ENCODE measurements around the gene ITGB2.

Gene ITGB2

GRCh38 chr21:44947111-44947929, 26.6 kb upstream of the ITGB2 start:
- Histone ChIP-seq H3K9ac (ENCODE audit: low read depth, low read length) (no peak overlapping the region), H3K9me3 (ENCODE audit: control insufficient read depth, insufficient read depth, low read length) (no peaks in the 10 kb centered on the region), H3K27ac (ENCODE audit: low read depth, low read length) (no peak overlapping the region), H3K4me1 (ENCODE audit: control insufficient read depth, insufficient read depth, low read length) (peaks cover 6% of the 10 kb centered on the region; the same call in 1 of the 2 replicates), H3K4me3 (ENCODE audit: low read depth, low read length) (no peak overlapping the region), H3K27me3 (ENCODE audit: control insufficient read depth, insufficient read depth, low read length) (no peaks in the 10 kb centered on the region), H3K36me3 (ENCODE audit: control insufficient read depth, insufficient read depth, low read length) (peaks cover 65% of the 10 kb centered on the region)

- Histone ChIP-seq H3K27ac (ENCODE audit: low read depth, low read length) (no peak overlapping the region), H3K9me3 (ENCODE audit: control insufficient read depth, insufficient read depth, low read length) (no peaks in the 10 kb centered on the region), H3K27me3 (ENCODE audit: control insufficient read depth, insufficient read depth, low read length) (no peaks in the 10 kb centered on the region), H3K4me3 (ENCODE audit: low read depth, low read length) (no peak overlapping the region), H3K36me3 (ENCODE audit: control insufficient read depth, insufficient read depth, low read length) (peaks cover 68% of the 10 kb centered on the region), H3K4me1 (ENCODE audit: control insufficient read depth, insufficient read depth, low read length) (peaks cover 6% of the 10 kb centered on the region; the same call in 1 of the 2 replicates), H3K9ac (ENCODE audit: low read depth, low read length) (no peak overlapping the region)
Measured at GRCh38 chr21:44946254-44947041, 25.7 kb upstream of the ITGB2 start.

DNA sequence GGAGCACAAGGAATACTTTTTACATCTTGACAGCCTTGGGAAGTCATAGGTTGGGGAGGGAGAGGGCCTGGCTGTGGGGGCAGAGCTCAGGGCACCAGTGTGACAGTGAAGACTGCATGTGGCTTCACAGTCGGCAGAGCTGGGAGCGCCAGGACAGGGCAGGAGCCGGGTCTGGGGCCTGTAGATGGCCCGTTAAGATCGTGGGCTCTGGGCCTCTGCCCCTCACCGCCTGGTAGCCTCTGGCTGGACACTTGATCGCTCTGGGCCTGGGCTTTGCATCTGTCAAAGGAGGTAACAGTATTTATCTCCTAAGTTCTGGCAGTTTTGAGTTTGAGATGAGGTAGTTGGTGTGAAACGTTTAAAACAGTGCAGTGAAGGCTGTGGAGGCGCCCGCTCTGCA, 23.9 kb upstream of the ITGB2 start:
- Histone ChIP-seq H3K36me3 (ENCODE audit: control insufficient read depth, insufficient read depth, low read length) (peaks cover 56% of the 10 kb centered on the region), H3K27me3 (ENCODE audit: control insufficient read depth, insufficient read depth, low read length) (no peaks in the 10 kb centered on the region), H3K4me1 (ENCODE audit: control insufficient read depth, insufficient read depth, low read length) (peaks cover 7% of the 10 kb centered on the region; the same call in 1 of the 2 replicates), H3K4me3 (ENCODE audit: low read depth, low read length) (no peak overlapping the region), H3K9ac (ENCODE audit: low read depth, low read length) (no peak overlapping the region), H3K9me3 (ENCODE audit: control insufficient read depth, insufficient read depth, low read length) (no peaks in the 10 kb centered on the region), H3K27ac (ENCODE audit: low read depth, low read length) (no peak overlapping the region)

GRCh38 chr21:44943686-44944550, 23.2 kb upstream of the ITGB2 start:
- H3K9me3 ChIP-seq (ENCODE audit: control insufficient read depth, insufficient read depth, low read length): no peaks in the 10 kb centered on the region
- peaks cover 6% of the 10 kb centered on the region; the same call in 1 of the 2 replicates for H3K4me1 ChIP-seq (ENCODE audit: control insufficient read depth, insufficient read depth, low read length)
- H3K9ac ChIP-seq (ENCODE audit: low read depth, low read length): no peak overlapping the region
- no peak overlapping the region for H3K27ac ChIP-seq (ENCODE audit: low read depth, low read length)
- H3K27me3 ChIP-seq (ENCODE audit: control insufficient read depth, insufficient read depth, low read length): no peaks in the 10 kb centered on the region
- H3K4me3 ChIP-seq (ENCODE audit: low read depth, low read length): no peak overlapping the region
- peaks cover 56% of the 10 kb centered on the region for H3K36me3 ChIP-seq (ENCODE audit: control insufficient read depth, insufficient read depth, low read length)

DNA sequence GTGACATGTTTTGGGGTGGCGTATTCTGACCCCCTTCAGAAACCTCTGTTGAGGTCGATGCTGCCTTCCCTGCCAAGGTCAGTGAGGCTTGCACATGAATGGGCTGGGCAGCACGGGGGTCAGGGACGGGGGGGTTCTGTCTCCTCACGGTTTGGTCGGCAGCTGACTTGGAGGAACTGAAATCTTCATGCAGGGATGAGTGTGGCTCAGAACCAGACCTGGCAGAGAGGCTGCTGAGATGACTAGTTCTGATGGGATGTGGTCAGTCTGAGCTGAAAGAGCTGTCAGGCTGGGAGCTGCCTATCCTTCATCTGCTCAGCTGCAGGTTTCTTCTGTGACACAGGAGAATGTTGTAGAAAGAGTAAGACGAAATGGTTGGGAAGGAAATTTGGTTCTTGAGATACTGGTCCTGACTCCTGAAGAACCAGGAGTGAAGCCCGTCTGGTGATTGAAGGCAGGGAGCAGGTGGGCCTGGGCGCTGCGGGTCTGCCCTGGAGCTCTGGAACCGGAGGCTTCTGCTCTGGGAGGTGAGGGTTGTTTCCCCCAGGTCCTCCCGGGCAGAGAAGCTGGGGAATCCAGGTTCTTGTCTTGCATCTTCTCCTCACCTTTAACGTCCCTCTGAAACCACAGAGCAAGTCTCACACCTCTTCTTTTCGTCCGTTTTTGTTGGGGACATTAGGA, 22.4 kb upstream of the ITGB2 start:
- no peak overlapping the region for H3K27ac ChIP-seq (ENCODE audit: low read depth, low read length)
- no peaks in the 10 kb centered on the region for H3K9me3 ChIP-seq (ENCODE audit: control insufficient read depth, insufficient read depth, low read length)
- H3K27me3 ChIP-seq (ENCODE audit: control insufficient read depth, insufficient read depth, low read length): no peaks in the 10 kb centered on the region
- H3K36me3 ChIP-seq (ENCODE audit: control insufficient read depth, insufficient read depth, low read length): peaks cover 58% of the 10 kb centered on the region
- no peak overlapping the region for H3K9ac ChIP-seq (ENCODE audit: low read depth, low read length)
- H3K4me3 ChIP-seq (ENCODE audit: low read depth, low read length): no peak overlapping the region
- peaks cover 6% of the 10 kb centered on the region; the same call in 1 of the 2 replicates for H3K4me1 ChIP-seq (ENCODE audit: control insufficient read depth, insufficient read depth, low read length)

- Histone ChIP-seq H3K9ac (ENCODE audit: low read depth, low read length) (no peak overlapping the region), H3K4me3 (ENCODE audit: low read depth, low read length) (no peak overlapping the region), H3K4me1 (ENCODE audit: control insufficient read depth, insufficient read depth, low read length) (peaks cover 6% of the 10 kb centered on the region; the same call in 1 of the 2 replicates), H3K9me3 (ENCODE audit: control insufficient read depth, insufficient read depth, low read length) (no peaks in the 10 kb centered on the region), H3K27me3 (ENCODE audit: control insufficient read depth, insufficient read depth, low read length) (no peaks in the 10 kb centered on the region), H3K36me3 (ENCODE audit: control insufficient read depth, insufficient read depth, low read length) (peaks cover 58% of the 10 kb centered on the region), H3K27ac (ENCODE audit: low read depth, low read length) (no peak overlapping the region)
Measured at GRCh38 chr21:44942566-44942965, 21.9 kb upstream of the ITGB2 start.

DNA sequence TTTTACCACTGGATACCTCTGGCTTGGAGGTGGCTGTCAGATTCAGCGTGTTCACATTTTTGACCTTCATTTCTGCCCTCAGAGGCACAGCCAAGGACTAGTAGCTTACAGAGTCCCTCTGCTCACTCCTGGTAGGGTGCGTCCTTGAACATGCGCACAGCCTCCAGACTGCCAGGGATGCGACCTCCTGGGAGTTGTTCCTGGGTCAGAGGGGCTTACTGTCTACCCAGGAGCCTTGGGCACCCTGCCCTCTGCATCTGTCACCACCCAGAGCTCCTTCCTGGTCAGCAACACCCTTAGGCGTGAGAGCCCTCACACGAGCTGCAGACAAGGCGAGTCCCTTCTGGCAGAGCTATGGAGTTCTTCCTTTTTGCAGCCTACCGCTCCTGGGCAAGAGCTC, 20.9 kb upstream of the ITGB2 start:
- H3K9ac ChIP-seq (ENCODE audit: low read depth, low read length): no peak overlapping the region
- H3K36me3 ChIP-seq (ENCODE audit: control insufficient read depth, insufficient read depth, low read length): peaks cover 49% of the 10 kb centered on the region
- H3K27ac ChIP-seq (ENCODE audit: low read depth, low read length): no peak overlapping the region
- peaks cover 6% of the 10 kb centered on the region; the same call in 1 of the 2 replicates for H3K4me1 ChIP-seq (ENCODE audit: control insufficient read depth, insufficient read depth, low read length)
- H3K4me3 ChIP-seq (ENCODE audit: low read depth, low read length): peak overlapping the region; percentile 91; the same call in 1 of the 2 replicates
- no peaks in the 10 kb centered on the region for H3K9me3 ChIP-seq (ENCODE audit: control insufficient read depth, insufficient read depth, low read length)
- H3K27me3 ChIP-seq (ENCODE audit: control insufficient read depth, insufficient read depth, low read length): no peaks in the 10 kb centered on the region

DNA sequence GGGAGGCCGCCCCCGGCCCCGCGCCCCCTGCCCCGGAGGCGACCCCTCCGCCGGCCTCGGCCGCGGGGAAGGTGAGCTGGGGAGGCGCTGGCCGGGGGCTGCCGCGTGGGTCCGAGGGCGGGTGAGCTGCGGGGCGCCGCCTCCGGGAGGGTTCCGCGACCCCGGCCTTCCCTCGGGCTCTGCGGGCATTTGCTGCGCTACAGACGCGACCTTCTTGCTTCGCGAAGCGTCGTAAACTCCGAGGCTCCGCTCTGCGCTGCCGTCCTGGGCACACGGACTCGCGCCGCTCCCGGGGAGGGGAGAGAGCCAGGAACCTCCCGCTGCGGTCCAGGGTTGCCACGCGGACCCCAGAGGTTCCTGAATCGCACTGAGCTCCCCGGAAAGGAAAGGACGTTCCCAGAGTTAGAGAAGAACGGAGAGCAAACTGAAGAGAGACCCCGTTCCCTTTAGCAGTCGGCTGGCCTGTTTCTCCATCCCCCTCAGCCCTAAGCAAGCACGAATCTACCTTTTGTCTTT, 19.5 kb upstream of the ITGB2 start:
- Histone ChIP-seq H3K4me1 (ENCODE audit: control insufficient read depth, insufficient read depth, low read length) (peaks cover 6% of the 10 kb centered on the region; the same call in 1 of the 2 replicates), H3K9ac (ENCODE audit: low read depth, low read length) (peak overlapping the region; percentile 87), H3K27me3 (ENCODE audit: control insufficient read depth, insufficient read depth, low read length) (no peaks in the 10 kb centered on the region), H3K36me3 (ENCODE audit: control insufficient read depth, insufficient read depth, low read length) (peaks cover 38% of the 10 kb centered on the region), H3K4me3 (ENCODE audit: low read depth, low read length) (peak overlapping the region; percentile 91), H3K9me3 (ENCODE audit: control insufficient read depth, insufficient read depth, low read length) (no peaks in the 10 kb centered on the region), H3K27ac (ENCODE audit: low read depth, low read length) (peak overlapping the region; percentile 37)

DNA sequence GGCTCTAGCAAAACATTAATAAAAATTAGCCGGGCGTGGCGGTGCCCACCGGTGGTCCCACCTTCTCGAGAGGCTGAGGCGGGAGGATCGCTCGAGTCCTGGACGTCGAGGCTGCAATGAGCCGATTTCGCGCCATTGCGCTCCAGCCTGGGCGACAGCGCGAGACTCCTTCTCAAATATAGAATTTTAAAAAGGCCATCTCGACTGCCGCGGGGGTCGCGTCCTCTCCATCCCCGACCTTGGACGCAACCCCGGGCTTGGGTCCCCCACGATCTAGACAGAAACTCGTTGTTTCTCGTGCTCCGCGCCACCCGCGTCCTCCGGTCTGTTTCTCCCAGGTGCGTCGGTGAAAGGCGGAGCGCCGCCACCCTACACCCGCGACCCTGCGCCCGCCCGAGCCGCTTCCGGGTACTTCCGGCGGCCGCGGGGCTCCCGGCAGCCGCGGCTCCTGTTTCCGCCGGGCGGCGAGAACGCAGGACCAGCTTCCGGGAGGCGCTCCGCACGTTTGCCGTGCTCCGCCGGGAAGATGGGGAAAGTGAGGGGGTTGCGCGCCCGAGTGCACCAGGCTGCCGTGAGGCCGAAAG, 18.9 kb upstream of the ITGB2 start, which contains the start of gene SLX9:
TSS of gene SLX9 (plus strand) at position 498 of the 584 bp plus-strand sequence. CDS start at position 527, 29 bp downstream.
- Histone ChIP-seq H3K4me1 (ENCODE audit: control insufficient read depth, insufficient read depth, low read length) (peaks cover 6% of the 10 kb centered on the region; the same call in 1 of the 2 replicates), H3K36me3 (ENCODE audit: control insufficient read depth, insufficient read depth, low read length) (peaks cover 32% of the 10 kb centered on the region), H3K9me3 (ENCODE audit: control insufficient read depth, insufficient read depth, low read length) (no peaks in the 10 kb centered on the region), H3K4me3 (ENCODE audit: low read depth, low read length) (peak within 1 kb of the TSS; percentile 91), H3K9ac (ENCODE audit: low read depth, low read length) (peak within 1 kb of the TSS; percentile 87), H3K27me3 (ENCODE audit: control insufficient read depth, insufficient read depth, low read length) (no peaks in the 10 kb centered on the region), H3K27ac (ENCODE audit: low read depth, low read length) (peak within 1 kb of the TSS; percentile 53)
